Tibial artery (tissue), 4 donors: ENCODE measurements around the gene MT1H.
"Not testable (repeated sequence)": the region's sequence is repeated elsewhere in the genome, so short reads cannot be mapped to it uniquely, and the experiment has no call there.

Experiments
- DNase-seq, 2 donors: peaks; one replicate each; pipeline ENCODE4 v3.0.0-alpha.2; 2019
- H3K27ac ChIP-seq, 2 donors: fragments of 200-600 bp; sonication (generic) in 1 of 2; 1 replicate in 1 of 2; 2 replicates in 1 of 2; pipeline ENCODE4 v1.5.1; 2018 to 2019; ENCODE audit warnings: mild to moderate bottlenecking in 1 of 2
- H3K27me3 ChIP-seq, 2 donors: fragments of 200-600 bp; sonication (generic) in 1 of 2; one replicate each; pipeline versions ENCODE4 v1.5.1 to v1.6.0; 2016 to 2019
- H3K36me3 ChIP-seq, 3 donors: fragments of 200-600 bp; sonication (generic) in 2 of 3; one replicate each; pipeline ENCODE4 v1.5.1; 2016 to 2019; ENCODE audit warnings: mild to moderate bottlenecking in 2 of 3
- H3K4me1 ChIP-seq, 4 donors: fragments of 200-600 bp; sonication (generic) in 2 of 4; 1 replicate in 3 of 4; 2 replicates in 1 of 4; pipeline ENCODE4 v1.5.1; 2016 to 2019
- H3K4me3 ChIP-seq, 2 donors: fragments of 200-600 bp; sonication (generic) in 1 of 2; 1 replicate in 1 of 2; 2 replicates in 1 of 2; pipeline ENCODE4 v1.5.1; 2018 to 2019; ENCODE audit warnings: mild to moderate bottlenecking in 2 of 2
- H3K9me3 ChIP-seq, 3 donors: fragments of 200-600 bp; sonication (generic) in 1 of 3; one replicate each; pipeline ENCODE4 v1.5.1; 2016 to 2019
- CTCF ChIP-seq, 2 experiments: fragments of 200-600 bp in 1 of 2; fragments of 450-650 bp in 1 of 2; IDR thresholded peaks; one replicate each; pipeline ENCODE4 v1.5.1; 2017 to 2019; ENCODE audit warnings: antibody characterized with exemption in 2 of 2, mild to moderate bottlenecking in 1 of 2, moderate library complexity in 1 of 2
- intact Hi-C: fragments of 100-400 bp; cut with DNase I; formaldehyde crosslinking; loops from one replicate; pipeline ENCODE4 v1.15.0; 2023; ENCODE audit warnings: low total_unique reads

MT1H gene

GRCh38 chr16:56710181-56710737, 40.6 kb downstream of the MT1H start:
- Histone ChIP-seq H3K9me3 (no peaks in the 10 kb centered on the region), H3K4me1 (no peaks in the 10 kb centered on the region), H3K27me3 (peaks cover 0 to 6% of the 10 kb centered on the region in 2 donors), H3K36me3 (no peaks in the 10 kb centered on the region), H3K27ac (no peak overlapping the region), H3K4me3 (no peak overlapping the region)
- no peak for TF ChIP-seq CTCF (IDR thresholded peaks at IDR 0.05)
- no peak for DNase-seq
- intact Hi-C loops = no loop called here

GRCh38 chr16:56711862-56712261, 42.2 kb downstream of the MT1H start:
- Histone ChIP-seq H3K4me3 (no peak overlapping the region), H3K4me1 (no peaks in the 10 kb centered on the region), H3K27ac (no peak overlapping the region), H3K9me3 (no peaks in the 10 kb centered on the region), H3K27me3 (peaks cover 0 to 8% of the 10 kb centered on the region in 2 donors), H3K36me3 (no peaks in the 10 kb centered on the region)
- no peak for TF ChIP-seq CTCF (IDR thresholded peaks at IDR 0.05)
- intact Hi-C loops = no loop called here
- DNase-seq = no peak

- no peak for TF ChIP-seq CTCF (IDR thresholded peaks at IDR 0.05)
- H3K4me3 ChIP-seq = no peak overlapping the region
- DNase-seq = no peak
- H3K36me3 ChIP-seq = no peaks in the 10 kb centered on the region
- intact Hi-C loops = no loop called here
- H3K27me3 ChIP-seq = peaks cover 0 to 6% of the 10 kb centered on the region in 2 donors
- H3K27ac ChIP-seq = no peak overlapping the region
- no peaks in the 10 kb centered on the region for H3K9me3 ChIP-seq
- H3K4me1 ChIP-seq = no peaks in the 10 kb centered on the region
These were observed 44.2 kb downstream of the MT1H start for GRCh38 chr16:56713794-56714193.

- H3K9me3 ChIP-seq = no peaks in the 10 kb centered on the region
- H3K27ac ChIP-seq = no peak overlapping the region
- peaks cover 0 to 6% of the 10 kb centered on the region in 2 donors for H3K27me3 ChIP-seq
- no peaks in the 10 kb centered on the region for H3K4me1 ChIP-seq
- intact Hi-C loops = no loop called here
- H3K4me3 ChIP-seq = no peak overlapping the region
- TF ChIP-seq CTCF (IDR thresholded peaks at IDR 0.05) = no peak
- H3K36me3 ChIP-seq = no peaks in the 10 kb centered on the region
- DNase-seq = no peak
These were observed 45.5 kb downstream of the MT1H start for GRCh38 chr16:56715126-56715525.

GRCh38 chr16:56716761-56717160, 47.1 kb downstream of the MT1H start:
- no peak for DNase-seq
- intact Hi-C loops = no loop called here

GRCh38 chr16:56717532-56717931, 47.9 kb downstream of the MT1H start:
- H3K9me3 ChIP-seq, DNase-seq, H3K27ac ChIP-seq, H3K27me3 ChIP-seq, intact Hi-C loops, H3K4me3 ChIP-seq, H3K36me3 ChIP-seq, H3K4me1 ChIP-seq: not testable (repeated sequence)

More at GRCh38 chr16:56716761-56717160, 47.1 kb downstream of the MT1H start:
- H3K4me1 ChIP-seq = no peaks in the 10 kb centered on the region
- H3K27me3 ChIP-seq = peaks cover 0 to 6% of the 10 kb centered on the region in 2 donors
- no peaks in the 10 kb centered on the region for H3K36me3 ChIP-seq
- H3K4me3 ChIP-seq = no peak overlapping the region
- TF ChIP-seq CTCF (IDR thresholded peaks at IDR 0.05) = no peak
- no peaks in the 10 kb centered on the region for H3K9me3 ChIP-seq
- no peak overlapping the region for H3K27ac ChIP-seq
